ENCODE data around the gene FSD1.

FSD1 gene

DNA sequence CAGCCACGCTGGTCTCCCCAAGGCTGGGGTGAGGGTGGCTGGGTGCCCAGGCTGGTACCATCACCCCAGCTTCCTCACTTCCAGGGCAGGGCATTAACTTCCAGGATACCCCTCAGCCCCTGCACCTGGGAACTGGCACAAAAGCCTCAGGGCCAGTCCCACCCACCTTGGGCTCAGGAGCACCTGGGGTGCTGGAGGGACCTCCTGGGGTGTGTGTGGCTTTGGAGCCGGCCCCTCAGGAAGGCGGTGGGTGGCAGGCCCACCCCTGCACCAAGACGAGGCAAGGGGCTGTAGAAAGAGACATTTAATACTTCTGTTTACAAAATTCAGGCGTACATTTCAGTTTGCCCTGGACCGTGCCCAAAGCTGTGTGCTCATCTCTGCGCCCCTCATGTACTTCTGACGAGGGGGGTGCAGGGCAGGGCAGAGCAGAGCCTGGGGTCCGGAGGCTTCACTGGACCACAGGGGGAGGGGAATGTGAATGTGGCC is 55.7 kb downstream of the FSD1 start:
- no peak for DNase-seq (ENCODE audit: low read depth)
- TF ChIP-seq, protein P1, sequence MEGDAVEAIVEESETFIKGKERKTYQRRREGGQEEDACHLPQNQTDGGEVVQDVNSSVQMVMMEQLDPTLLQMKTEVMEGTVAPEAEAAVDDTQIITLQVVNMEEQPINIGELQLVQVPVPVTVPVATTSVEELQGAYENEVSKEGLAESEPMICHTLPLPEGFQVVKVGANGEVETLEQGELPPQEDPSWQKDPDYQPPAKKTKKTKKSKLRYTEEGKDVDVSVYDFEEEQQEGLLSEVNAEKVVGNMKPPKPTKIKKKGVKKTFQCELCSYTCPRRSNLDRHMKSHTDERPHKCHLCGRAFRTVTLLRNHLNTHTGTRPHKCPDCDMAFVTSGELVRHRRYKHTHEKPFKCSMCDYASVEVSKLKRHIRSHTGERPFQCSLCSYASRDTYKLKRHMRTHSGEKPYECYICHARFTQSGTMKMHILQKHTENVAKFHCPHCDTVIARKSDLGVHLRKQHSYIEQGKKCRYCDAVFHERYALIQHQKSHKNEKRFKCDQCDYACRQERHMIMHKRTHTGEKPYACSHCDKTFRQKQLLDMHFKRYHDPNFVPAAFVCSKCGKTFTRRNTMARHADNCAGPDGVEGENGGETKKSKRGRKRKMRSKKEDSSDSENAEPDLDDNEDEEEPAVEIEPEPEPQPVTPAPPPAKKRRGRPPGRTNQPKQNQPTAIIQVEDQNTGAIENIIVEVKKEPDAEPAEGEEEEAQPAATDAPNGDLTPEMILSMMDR (IDR thresholded peaks at IDR 0.05; ENCODE audit: control insufficient read depth, extremely low read depth, insufficient read depth) = no peak
- no peak overlapping the region for H3K4me3 ChIP-seq (ENCODE audit: low read depth, low read length)

DNA sequence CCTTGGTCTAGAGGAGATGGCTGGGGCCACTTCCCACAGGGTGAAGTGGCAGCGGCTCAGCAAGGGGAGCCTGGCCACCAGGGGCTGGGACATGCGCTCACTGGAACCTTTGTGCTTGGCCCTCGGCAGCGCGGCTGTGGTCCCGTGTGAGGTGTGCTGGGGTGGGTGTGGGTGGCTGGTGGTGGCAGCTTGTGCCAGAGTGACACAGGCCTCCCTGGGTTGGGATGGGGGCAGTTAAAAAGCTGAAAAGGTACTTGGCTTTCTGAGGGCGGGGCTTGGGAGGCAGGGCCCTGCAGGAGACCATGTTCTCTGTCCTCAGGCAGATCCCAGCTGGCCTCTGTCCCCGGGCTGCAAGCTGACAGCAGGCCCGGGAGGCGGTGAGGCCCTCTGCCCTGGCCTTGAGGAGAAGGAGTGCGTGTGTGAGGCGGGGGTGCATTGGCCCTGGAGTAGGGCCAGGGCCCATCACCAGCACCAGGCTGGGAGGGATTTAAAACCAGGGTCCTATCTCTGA is 56.3 kb downstream of the FSD1 start:
- no peak for DNase-seq (ENCODE audit: low read depth)
- no peak overlapping the region for H3K4me3 ChIP-seq (ENCODE audit: low read depth, low read length)
- TF ChIP-seq, protein P1 (IDR thresholded peaks at IDR 0.05; ENCODE audit: control insufficient read depth, extremely low read depth, insufficient read depth) = no peak

DNA sequence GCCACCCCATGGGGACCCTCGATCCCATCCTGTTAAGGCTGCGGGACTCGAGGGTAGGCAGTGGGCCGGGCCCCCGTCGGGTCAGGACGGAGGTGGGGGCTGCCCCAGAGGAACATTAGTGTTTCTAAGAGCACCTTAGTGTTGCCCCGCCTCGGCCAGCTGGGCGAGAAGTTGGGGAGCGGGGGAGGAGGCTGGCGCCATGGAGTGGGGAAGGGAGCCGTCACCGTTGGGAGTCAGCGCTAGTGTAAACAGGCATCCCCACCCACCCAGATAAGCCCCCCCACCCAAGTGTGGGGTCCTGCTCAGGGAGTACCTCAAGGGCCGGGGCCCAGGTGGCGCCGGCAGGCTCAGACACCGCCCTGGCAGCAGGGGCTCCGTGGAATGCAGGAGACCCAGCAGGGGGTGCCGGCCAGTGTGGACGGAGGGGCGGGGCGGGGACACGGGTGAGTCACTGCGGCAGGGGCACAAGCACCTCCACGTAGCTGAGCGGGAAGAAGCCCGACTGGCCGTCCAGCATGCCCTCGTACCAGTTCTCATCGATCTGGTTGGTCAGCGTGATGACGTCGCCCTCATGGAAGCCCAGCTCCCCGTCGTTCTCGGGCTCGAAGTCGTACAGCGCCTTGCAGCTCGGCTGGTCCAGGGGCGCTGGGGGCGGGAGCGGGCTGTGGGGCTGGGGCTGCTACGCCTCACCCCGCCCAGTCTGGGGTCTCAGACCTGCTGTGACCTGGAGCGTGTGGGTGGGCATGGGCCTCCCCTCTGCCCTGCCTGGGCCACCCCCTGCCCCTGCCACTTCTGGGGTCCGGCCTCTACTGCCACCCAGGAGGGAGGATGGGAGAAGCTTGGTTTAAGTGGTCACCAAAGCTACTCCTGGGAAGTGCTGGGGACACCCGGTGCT is 57.0 kb downstream of the FSD1 start:
- TF ChIP-seq, protein P1 (IDR thresholded peaks at IDR 0.05; ENCODE audit: control insufficient read depth, extremely low read depth, insufficient read depth) = no peak
- no peak for DNase-seq (ENCODE audit: low read depth)

GRCh38 chr19:4362101-4362828 is 57.9 kb downstream of the FSD1 start:
- H3K4me3 ChIP-seq (ENCODE audit: low read depth, low read length) = no peak overlapping the region
- no peak for DNase-seq (ENCODE audit: low read depth)
- TF ChIP-seq, protein P1 (IDR thresholded peaks at IDR 0.05; ENCODE audit: control insufficient read depth, extremely low read depth, insufficient read depth) = no peak

More for the DNA sequence above, 57.0 kb downstream of the FSD1 start:
- no peak overlapping the region for H3K4me3 ChIP-seq (ENCODE audit: low read depth, low read length)

DNA sequence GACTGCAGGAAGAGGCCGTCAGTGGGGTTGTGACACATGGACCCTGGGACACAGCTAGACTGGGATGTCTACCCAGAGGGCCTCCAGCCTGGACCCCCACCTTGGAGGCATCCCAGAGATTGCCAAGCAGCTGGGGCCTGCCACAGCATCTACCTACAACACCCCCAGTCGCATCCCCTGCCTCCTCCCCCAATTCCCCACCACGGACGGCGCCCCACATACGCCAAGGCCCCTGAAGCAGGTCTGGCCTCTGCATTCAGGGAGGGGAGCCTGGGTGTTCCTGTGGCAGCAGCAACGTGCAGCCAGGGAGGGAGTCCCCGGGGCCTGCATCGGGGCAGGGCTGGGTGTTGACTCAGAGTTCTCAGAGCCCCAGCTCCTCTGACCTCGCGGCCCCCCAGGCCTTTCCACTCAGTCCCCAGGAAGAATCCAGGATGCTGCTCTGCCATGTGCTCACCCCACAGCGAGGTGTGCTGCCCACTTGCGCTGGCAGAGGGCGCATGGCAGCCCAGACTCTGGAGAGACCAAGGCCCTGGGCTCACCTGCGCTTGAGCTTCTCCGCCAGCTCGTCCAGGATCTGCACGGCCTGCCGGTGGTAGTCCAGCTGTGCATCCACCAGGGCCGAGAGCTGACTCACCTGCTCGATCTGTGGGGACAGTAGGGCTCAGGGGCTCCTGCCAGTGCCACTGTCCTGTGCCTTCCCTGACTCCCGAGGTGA is 58.6 kb downstream of the FSD1 start:
- no peak for DNase-seq (ENCODE audit: low read depth)
- TF ChIP-seq, protein P1 (IDR thresholded peaks at IDR 0.05; ENCODE audit: control insufficient read depth, extremely low read depth, insufficient read depth) = peak; percentile 32; the same call in 1 of the 2 replicates
- H3K4me3 ChIP-seq (ENCODE audit: low read depth, low read length) = no peak overlapping the region

DNA sequence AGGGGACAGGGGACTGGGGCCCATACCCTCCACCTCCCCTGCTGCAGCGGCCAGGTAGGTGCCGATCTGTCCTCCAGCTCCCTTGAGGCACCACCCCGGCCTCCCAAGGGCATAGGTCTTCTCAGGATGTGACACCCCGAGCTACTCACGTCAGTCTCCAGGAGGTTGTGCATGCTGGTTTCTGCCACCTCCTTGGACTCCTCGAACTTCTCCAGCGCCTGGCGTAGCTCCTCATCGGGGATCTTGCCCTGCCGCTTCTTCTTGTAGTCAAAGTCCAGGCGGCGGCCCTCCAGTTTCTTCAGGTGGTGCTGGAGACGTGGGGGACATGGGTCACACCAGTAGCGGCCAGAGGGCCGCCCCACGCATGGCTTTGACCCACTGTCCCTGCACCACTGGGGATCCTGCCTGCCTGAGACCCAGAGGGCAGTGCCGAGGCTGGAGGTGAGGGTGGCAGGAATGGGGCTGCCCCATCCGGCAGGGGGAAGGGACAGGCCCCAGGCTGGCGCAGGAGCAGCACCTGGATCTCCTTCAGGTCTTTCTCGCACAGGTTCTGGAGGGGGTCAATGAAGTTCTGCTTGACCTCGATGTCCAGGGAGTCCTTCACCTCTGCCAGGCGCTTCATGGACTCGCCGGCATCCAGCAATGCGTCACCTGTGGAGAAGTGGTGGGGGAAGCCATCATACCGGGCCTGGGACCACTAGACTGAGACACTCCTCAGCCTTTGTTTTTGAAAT is 59.3 kb downstream of the FSD1 start:
- H3K4me3 ChIP-seq (ENCODE audit: low read depth, low read length) = no peak overlapping the region
- TF ChIP-seq, protein P1 (IDR thresholded peaks at IDR 0.05; ENCODE audit: control insufficient read depth, extremely low read depth, insufficient read depth) = no peak
- no peak for DNase-seq (ENCODE audit: low read depth)

Data from LNCaP clone FGC (cell line).